ENCODE data around the gene FOXK2.

Gene FOXK2

GRCh38 chr17:82592767-82593589, 73.4 kb downstream of the FOXK2 start:
- DNase-seq = peak; percentile 89

GRCh38 chr17:82593590-82594087, 74.1 kb downstream of the FOXK2 start:
- no peak for DNase-seq

GRCh38 chr17:82594571-82594970, 75.0 kb downstream of the FOXK2 start:
- no peak for DNase-seq

- no peak for DNase-seq
Measured at GRCh38 chr17:82595893-82596292, 76.4 kb downstream of the FOXK2 start.

GRCh38 chr17:82596296-82596695, 76.8 kb downstream of the FOXK2 start:
- no peak for DNase-seq

- no peak for DNase-seq
Measured at GRCh38 chr17:82596837-82597672, 77.5 kb downstream of the FOXK2 start.

- no peak for DNase-seq
Measured at GRCh38 chr17:82598256-82599119, 79.0 kb downstream of the FOXK2 start.

GRCh38 chr17:82599674-82600661, 80.4 kb downstream of the FOXK2 start:
- peak; percentile 21 for DNase-seq

- no peak for DNase-seq
Measured at GRCh38 chr17:82600731-82601446, 81.4 kb downstream of the FOXK2 start.

GRCh38 chr17:82601447-82602000, 82.0 kb downstream of the FOXK2 start:
- DNase-seq = no peak

GRCh38 chr17:82602487-82602886, 83.0 kb downstream of the FOXK2 start:
- DNase-seq = no peak

- DNase-seq = no peak
Measured at GRCh38 chr17:82602986-82603710, 83.6 kb downstream of the FOXK2 start.

- DNase-seq = no peak
Measured at GRCh38 chr17:82603981-82604448, 84.5 kb downstream of the FOXK2 start.

- no peak for DNase-seq
Measured at GRCh38 chr17:82604532-82604931, 85.0 kb downstream of the FOXK2 start.

GRCh38 chr17:82605939-82606600, 86.5 kb downstream of the FOXK2 start:
- DNase-seq = no peak

- no peak for DNase-seq
Measured at GRCh38 chr17:82608816-82609215, 89.3 kb downstream of the FOXK2 start.

GRCh38 chr17:82609655-82610054, 90.1 kb downstream of the FOXK2 start:
- DNase-seq = no peak

- DNase-seq = peak; percentile 95
Measured at GRCh38 chr17:82611140-82612058, 91.9 kb downstream of the FOXK2 start.

All from NCI-H2171 treated with DMSO at 0.1 percent for 48 hours (cell line).